HG02870 (cell line): ENCODE measurements around the gene ETFA.
"Not testable (repeated sequence)": the region's sequence is repeated elsewhere in the genome, so short reads cannot be mapped to it uniquely, and the experiment has no call there.

Source experiments
- ATAC-seq: cut with Tn5 transposase; IDR thresholded peaks from one replicate; pipeline ENCODE4 v1.9.1; 2021; ENCODE audit warnings: mild to moderate bottlenecking, moderate library complexity; ENCODE audit not compliant: unreplicated experiment

The ETFA gene

DNA sequence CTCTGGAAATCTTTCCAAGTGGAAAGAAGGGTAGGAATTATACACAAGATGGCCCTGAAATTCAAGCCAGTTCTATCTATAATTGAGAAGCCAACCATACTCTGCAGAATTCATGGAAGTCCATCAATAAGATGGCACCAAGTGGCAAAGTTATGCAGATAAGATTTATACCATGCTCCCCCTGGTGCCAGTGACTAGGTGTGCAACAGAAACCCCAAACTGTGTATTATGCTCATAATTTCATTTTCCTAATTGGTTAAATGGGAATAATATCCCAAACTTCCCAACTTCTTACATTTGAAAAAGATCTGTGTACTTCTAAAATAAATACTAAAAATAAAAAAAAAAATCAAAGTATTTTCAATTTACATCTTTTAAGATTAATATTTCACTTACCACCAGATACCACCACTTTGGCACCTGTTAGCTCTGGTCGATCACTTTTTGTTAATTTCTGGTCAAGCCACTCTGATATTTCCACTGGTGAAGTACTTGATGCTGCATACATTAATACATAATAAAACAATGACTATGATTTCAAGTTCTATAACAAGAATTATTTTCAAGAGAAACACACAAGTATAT lies 25.9 kb downstream of the ETFA start:
- no peak for ATAC-seq

DNA sequence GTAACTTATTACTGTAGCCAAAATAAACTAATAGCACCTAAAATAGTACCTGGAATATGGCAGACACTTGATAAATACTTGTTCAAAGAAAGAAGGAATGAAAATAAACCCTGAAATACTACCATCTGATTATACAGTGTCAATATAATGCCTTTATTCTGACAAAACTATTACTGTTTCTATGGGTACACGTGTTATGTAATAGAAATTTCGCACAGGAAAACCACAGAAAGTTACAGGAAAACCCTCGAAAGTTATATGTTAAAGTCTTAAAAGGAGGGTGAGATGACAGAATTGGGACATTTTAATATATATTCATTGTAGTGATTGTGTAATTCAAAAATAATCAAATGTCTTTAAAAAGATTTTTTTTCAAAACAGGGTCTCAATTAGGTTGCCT lies 28.8 kb downstream of the ETFA start:
- no peak for ATAC-seq

DNA sequence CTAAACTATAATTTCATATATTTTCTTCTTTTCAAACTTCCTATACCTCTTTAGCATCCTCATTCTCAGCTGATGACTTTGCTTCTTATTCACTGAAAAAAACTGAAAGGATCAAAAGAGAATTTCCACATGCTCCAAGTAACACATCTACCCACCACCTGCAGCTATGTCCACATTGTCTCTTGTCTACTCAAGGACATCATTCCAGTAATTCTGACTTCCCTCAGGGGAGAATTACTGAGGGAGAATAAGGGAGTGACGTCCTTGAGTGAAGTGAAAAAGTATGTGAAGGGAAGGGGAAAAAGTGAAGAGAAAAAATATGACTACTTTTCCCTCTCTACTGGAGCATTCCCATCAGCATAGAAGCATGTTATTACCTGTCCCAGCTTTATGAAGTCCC lies 32.6 kb downstream of the ETFA start:
- no peak for ATAC-seq

DNA sequence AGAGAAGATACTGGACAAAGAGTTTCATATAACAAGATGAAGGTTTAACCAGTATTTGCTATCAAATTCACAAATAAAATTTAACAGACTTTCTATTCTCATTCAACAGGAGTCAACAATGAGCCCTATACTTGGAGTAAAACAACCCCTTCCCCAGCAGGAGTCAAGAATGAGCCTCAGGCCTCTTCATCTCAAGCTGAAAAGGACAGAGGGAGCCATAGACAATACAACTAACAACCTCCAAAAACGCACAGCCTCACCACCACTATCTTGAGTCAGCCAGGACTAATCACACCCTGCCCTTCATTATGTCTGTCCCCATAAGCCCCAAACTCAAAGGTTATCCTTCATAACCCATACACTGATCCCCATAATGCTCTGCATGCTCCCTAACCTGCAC lies 36.4 kb downstream of the ETFA start:
- no peak for ATAC-seq

DNA sequence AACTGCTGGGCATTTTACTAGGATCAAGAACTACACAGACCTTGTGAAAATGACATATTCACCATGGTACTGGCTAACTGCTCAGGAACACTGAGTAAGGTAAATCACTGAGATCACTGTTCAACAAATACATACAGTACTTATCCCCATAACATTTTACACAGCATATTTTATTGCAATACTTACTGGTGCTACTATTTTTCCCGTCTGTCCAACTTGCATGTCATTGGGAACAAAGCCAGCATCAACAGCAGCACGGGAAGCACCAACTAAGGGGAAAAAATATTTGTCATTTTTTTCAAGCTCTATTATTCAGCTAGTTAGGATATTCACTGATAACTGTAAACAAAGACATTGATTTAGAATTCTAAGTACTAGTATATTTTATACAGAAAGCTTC lies 37.0 kb downstream of the ETFA start:
- no peak for ATAC-seq

DNA sequence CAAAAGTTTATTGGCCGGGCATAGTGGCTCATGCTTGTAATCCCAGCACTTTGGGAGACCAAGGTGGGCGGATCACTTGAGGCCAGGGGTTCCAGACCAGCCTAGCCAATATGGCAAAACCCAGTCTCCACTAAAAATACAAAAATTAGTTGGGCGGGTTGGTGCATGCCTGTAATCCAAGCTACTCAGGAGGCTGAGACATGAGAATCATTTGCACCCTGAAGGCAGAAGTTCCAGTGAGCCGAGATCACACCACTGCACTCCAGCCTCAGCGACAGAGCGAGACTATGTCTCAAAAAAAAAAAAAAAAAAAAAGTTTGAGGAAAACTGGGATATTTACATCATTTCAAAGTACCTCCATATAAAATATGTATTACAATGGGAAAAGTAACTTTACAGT lies 40.4 kb downstream of the ETFA start:
- ATAC-seq, result no peak

DNA sequence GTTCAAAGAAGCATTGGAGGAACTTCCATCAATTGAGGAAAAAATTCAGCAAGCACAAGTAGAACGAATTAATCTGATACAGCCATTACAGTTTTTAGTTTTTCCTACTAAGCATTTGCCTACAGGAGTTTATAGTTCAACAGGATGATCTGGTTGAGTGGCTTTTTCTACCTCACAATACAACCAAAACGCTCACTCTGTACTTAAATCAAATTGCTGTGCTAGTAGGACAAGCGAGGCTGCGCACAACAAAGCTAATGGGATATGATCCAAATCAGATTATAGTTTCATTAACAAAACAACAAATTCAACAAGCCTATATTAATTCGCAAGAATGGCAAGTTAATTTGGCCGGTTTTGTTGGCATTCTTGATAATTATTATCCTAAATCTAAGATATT lies 44.2 kb downstream of the ETFA start:
- ATAC-seq, result no peak

DNA sequence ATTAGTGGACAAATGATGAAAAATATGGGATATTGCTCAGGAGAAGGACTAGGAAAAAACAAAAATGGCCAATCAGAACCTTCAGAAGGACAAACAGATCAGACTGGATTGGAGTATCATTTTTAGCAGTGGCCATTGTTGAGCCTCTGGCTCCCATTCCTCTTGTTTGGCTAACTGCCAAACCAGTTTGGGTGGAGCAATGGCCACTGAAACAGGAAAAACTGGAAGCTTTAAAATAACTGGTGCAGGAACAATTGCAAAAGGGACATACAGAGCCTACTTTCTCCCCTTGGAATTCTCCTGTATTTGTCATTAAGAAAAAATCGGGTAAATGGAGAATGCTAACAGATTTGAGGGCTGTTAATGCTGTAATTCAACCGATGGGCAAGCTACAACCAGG lies 45.5 kb downstream of the ETFA start:
- ATAC-seq, result not testable (repeated sequence)

DNA sequence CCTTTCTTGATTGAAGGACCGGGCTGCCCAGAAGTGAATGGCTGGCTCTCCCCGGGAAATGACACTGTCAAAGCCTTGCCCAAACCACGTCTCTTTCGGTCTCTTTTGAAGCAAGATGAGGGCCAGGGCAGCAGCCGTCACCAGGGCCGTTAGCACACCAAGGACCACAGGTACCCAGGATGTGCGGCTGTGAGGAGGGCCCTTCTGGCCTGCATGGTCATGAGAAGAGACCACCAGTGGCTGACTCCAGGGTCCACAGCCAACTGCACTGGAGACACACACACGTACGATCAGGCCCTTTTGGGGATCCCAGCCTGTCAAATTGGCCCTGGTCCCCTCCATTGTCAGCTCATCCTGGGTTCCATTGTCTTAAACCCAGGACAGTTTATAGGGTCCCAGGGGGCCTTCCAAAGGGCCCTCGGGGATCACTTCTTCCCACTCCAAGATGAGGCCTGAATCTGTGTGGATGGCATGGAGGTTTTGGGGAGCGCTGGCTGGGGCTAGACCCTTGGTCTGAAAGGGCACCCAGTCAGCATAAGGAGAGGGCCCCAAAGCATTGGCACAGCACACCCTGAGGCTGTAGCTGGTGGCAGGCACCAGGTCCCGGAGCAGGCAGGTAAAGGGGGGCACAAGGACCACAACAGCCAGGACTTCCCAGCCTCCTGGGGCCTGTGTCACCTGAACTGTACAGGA lies 50.9 kb downstream of the ETFA start:
- ATAC-seq, result no peak

DNA sequence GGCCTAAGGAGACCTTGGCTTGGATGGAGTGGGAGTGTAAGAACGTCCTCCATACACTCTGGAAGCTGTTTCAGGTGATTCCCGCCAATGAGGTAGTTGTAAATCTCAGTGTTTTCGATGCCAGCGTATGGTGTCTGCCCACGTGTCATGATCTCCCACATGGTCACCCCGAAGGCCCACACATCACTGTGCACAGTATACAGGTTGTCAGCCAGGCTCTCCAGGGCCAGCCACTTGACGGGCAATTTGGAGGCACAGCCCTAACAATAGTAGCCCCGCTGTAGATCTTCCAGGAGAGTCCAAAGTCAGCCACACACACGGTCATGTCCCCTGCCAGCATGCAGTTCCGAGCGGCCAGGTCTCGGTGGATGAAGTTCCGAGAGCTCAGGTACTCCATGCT lies 51.9 kb downstream of the ETFA start:
- no peak for ATAC-seq

DNA sequence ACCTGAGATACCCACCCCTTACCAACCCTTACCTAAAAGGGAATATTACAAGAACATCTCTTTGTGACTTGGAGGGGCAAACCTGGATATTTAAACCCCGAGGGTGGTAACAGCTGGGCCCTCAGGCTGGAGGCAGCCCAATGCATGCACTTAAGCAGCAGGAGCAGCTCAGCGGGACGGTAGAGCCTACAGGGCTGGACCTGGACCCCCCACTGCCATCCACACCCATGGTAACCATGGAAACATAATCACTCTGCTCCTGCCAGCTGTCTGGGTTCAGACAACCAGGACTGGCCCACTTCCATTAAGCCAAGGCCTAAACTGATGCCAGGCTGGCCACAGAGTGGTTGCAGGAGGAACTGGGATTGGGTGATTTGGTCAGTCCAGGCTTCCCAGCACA lies 52.8 kb downstream of the ETFA start:
- no peak for ATAC-seq

DNA sequence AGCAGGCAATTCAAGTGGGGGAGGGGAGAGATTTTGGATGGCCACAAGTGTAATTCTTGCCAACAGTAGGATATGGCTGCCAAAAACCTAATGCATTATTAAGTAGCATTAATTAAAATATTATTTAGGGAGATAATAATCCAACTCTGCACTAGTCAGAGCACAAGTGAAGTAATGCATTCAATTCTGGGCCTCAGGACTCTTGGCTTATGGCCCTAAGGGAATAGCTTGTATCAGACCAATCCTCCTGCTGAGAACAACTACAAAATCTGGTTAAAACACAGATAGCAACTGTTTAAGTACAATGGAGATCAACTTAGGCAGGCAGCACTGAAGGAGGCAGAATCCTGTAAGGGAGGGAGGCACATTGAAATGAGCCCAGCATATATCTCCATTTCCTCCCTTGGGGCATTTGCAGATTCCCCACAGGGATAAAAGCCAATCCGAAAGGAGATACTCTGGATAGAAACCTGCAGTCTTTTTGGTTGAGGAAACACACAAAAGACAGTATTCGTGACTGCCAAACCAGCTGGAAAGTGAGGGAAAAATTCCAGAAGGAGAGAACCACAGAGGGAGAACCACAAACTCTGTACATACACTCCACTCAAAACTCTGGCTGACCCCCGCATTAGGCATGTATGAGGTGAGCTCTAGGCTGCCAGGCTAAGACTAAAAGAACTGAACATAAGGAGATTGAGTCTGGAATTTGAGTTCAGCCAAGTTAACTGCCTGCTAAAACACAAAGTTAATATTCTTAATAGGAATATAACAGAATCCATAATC lies 57.4 kb downstream of the ETFA start:
- ATAC-seq, result no peak

DNA sequence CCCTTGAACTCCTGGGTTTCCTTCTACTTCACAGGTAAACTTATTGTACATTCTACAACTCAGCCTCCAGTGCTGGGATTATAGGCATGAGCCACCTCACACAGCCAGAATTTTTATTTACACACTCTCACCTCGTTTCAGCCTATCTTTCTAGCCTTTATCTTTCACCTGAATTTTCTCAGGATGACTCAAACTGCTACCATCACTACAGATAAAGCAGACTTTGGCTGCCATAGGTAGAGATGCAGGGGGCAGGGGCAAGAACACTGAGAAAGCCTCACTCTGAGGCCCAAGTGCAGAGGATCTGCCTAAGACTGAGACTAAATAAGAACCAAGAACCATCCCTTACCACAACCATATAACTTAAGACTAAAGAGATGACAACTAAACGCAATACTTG lies 59.0 kb downstream of the ETFA start:
- no peak for ATAC-seq

DNA sequence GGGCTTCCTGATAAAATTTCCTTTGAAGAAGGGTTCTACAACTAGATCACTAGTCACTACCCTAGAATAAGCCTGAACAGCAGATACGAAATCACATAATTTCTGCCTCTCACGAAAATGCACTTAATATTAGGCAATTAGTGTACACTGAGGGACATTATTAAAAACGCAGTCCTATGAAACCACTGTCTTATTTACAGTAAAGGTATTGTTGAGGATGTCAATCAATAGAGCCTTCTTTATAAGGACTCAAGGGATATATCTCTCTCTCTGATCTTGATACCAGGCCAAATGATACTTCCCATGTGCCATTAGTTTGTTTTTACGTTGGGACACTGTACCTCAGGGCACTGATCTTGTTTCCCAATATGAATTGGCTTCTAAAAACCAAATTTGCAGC lies 59.6 kb downstream of the ETFA start:
- no peak for ATAC-seq

DNA sequence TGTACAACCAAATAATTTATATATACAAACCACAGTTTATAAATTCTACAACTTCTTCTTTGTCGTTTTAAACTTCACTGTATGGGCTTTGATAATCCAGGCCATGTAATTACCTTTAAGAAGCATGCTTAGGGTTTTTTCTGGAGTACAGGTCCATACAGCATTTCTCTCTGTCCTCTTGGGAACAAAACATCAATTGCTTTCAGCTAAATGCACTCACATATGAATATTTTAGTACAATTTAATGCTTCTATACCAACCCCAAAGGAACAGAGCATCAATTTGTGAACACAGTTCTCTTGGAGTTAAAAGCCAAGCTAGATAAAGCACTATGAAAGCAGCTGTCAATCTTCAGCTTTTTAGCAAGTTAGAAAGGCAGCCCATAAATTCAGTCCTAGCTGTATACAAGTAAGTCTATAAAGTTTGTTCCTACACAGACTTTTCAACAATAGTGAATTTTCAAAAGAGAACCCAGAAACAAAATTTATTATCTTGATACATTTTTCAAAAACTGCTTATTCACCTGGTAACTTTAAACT lies 66.1 kb downstream of the ETFA start:
- no peak for ATAC-seq

DNA sequence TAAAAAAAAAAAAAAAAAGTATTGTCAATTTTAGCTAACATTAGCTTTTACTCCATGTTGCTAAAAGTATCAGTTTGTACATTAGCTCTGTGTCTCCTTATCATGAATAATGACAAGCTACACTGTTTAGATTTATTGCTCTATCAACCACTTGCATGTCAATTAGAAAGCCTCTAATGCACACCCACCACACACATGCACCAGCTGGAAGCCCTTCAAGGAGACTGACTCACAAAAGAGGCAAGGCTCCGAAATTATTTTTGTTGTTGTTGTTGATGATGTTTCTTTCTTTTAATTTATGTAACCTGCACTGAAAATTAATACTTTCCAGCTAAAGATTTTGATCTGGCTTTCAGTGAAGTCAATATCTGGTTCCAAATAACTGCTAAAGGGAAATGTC lies 71.5 kb downstream of the ETFA start:
- no peak for ATAC-seq

DNA sequence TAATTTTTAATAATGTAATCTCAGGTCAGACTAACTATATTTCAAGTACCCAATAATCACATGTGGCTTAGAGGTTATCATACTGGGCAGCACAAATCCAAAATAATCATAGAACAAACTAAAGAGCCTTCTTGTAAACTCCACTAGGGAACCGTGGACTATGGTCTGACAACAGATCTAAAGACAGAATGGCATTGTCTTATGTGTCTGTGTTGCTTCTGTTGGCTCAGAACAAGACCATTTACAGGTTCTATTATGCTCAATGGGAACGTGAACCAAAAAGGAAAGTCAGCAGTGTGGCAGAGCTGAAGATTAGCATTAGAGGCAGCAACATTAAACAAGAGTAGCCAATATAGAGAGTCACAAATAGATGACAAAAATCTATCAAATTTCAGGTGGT lies 74.9 kb downstream of the ETFA start:
- no peak for ATAC-seq

DNA sequence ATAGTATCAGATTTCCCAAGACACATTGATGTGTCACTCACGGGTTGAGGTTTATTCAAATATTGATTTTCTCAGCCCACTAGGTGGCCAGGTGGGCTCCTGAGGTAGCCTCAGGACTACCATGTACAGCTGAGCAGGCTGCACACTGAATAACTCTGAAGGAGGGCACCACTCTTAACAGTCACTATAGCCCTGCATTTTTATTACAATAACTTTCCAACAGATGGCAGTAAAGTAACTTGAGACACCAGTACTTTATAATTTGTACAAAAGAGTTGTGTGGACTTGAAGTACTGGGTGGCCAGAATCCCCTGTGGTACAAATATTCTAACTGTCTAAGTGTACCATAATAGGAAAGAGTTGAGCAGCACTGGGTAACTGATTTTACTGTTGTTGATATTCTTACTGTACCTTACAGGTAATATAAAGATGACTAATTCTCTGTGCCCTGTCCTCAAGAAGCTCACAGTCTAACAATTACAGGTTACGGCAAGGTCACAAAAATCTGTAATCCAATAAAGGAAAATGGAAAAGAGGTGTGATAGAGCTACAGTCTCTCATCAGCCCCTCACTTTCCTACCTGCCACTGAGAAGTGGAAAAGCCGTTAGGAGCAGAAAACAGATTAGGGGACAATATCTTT lies 76.0 kb downstream of the ETFA start:
- no peak for ATAC-seq

DNA sequence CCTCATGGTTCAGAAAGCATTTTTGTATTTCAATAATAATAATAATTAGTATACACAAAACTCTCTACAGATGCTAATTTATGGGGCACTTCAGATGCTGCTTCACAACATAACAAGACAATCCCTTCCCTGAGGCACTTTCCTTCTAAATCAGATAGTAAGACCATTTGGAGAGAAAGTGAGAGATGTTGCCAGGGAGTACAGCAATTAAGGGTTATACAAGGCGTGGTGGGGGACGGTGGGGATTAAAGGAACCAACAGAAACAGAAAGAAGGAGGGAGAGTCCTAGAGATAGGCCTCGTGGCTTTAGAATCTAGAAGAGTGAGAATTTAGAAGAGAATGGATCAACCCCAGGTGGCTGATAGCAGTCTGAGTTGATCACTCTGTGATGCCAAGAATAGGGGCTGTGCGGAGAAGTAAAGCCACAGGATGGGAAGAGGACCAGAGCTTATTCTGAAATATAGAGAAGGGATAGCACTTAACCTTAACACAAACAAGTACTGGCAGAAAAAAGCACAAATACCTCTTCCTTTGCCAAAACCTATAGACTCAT lies 76.9 kb downstream of the ETFA start:
- ATAC-seq, result no peak

DNA sequence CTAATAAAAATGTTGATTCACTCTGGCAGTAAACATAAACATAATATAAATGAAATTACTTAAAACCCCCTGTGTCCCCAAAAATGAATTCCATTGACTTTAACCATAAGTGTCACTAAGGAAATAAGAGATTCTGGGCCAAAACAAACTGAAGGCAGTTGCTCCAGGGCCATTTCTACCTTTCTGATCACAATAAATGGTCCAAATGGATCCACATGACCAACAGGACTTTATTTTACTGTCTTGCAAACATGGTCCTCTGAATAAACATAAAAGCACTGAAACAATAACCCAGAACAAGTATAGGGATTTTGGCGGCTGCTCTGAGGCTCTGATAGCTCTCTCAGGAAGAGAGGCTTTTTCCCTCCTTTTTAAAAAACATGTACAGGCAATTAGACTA lies 77.3 kb downstream of the ETFA start:
- ATAC-seq, result no peak

DNA sequence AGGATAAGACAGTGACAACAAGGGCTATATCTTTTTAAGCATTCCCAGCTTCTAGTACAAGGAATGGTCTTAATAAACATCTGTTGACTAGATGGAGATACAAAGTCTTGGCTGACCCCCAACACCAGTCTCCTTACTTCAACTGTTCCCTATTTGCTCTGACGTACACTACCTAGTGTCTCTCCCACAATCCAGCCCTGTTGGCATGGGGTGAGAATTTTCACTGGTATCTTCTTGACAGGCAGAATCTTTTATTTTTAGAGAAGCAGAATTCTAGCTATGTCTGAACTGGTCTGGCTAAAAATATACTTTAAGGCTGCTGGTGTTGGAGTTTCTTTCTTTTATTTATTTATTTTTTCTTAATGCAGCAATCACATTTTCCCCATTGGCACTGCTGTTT lies 82.0 kb downstream of the ETFA start:
- no peak for ATAC-seq
